ENCODE data around the gene RAD51AP2. TPM values are rescaled to one million over a fixed set of nuclear protein-coding genes. Genes with fewer than 3 reads are reported as not detected.

Gene RAD51AP2
- total and polyA plus RNA-seq, 2 of the 8 experiments (the other 6 are each of a cell fraction or from before 2014, with no cell fraction given): 0.02 to 0.20 TPM

DNA sequence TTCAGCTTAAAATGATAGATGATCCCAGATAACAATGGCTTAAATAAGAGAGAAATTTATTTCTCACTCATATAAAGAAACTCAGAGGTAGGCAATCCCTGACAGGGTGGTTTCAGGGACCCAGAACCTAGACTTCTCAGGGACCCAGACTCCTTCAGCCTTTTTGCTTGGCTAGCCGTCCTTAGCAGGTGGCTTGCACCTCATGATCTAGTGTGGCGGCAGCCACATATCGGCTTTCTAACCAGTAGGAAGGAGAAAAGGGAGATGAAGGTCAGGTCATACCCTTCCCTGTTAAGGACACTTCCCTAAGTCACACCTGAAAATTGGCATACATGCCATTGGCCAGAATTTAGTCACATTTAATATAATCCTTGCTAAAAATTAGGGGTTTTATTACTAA lies 40.6 kb upstream of the RAD51AP2 start:
- Histone ChIP-seq H3K79me1 (ENCODE audit: low read depth, low read length) (no peaks in the 10 kb centered on the region; the same call in 1 of the 2 replicates), H3K27me3 (replicated peaks in 1 of 4; ENCODE audit: control insufficient read depth in 3 of 4, extremely low read depth in 1 of 4, insufficient read depth in 3 of 4, low read length in 3 of 4) (no peaks in the 10 kb centered on the region), H2BK5ac (ENCODE audit: low read depth, low read length) (no peak overlapping the region), H4K5ac (ENCODE audit: insufficient read length, low read depth, low read length) (no peak overlapping the region), H4K91ac (replicated peaks; ENCODE audit: insufficient read length, low read length) (no peak overlapping the region), H2BK20ac (ENCODE audit: low read length) (no peak overlapping the region), H3K18ac (ENCODE audit: extremely low read depth, low read length) (no peak overlapping the region), H3K36me3 (ENCODE audit: control insufficient read depth in 2 of 4, insufficient read depth in 4 of 4, low read length in 3 of 4) (no peaks in the 10 kb centered on the region), H3K23ac (ENCODE audit: insufficient read length) (no peak overlapping the region), H2BK120ac (replicated peaks; ENCODE audit: low read depth, low read length) (no peak overlapping the region), H2AFZ (ENCODE audit: low read length) (no peak overlapping the region), H4K20me1 (replicated peaks in 1 of 2; ENCODE audit: control insufficient read depth in 1 of 2, insufficient read depth in 2 of 2, low read length in 2 of 2) (no peaks in the 10 kb centered on the region), H4K8ac (ENCODE audit: extremely low read depth, insufficient read depth, low read length) (no peak overlapping the region), H2BK12ac (ENCODE audit: low read depth, low read length) (no peak overlapping the region), H3K9me3 (ENCODE audit: insufficient read depth in 2 of 2, low read depth in 1 of 2, low read length in 1 of 2) (no peaks in the 10 kb centered on the region), H3K9ac (replicated peaks in 1 of 4; ENCODE audit: extremely low read depth in 1 of 4, low read depth in 3 of 4, low read length in 3 of 4) (no peak overlapping the region), H3K79me2 (ENCODE audit: control insufficient read depth in 1 of 2, insufficient read depth in 2 of 2, low read length in 2 of 2) (peaks cover 3 to 93% of the 10 kb centered on the region in 2 experiments; a peak in 3 of 4 replicates), H2BK15ac (ENCODE audit: low read length) (no peak overlapping the region), H3K23me2 (ENCODE audit: low read depth, low read length) (no peaks in the 10 kb centered on the region), H3K56ac (replicated peaks; ENCODE audit: insufficient read length, low read depth, low read length) (no peak overlapping the region), H2AK5ac (ENCODE audit: low read depth, low read length) (no peak overlapping the region), H3K4ac (replicated peaks; ENCODE audit: insufficient read length, low read depth, low read length) (no peak overlapping the region), H3K27ac (ENCODE audit: low read depth, low read length) (no peak overlapping the region), H3K4me3 (ENCODE audit: extremely low read depth in 1 of 4, insufficient read depth in 2 of 4, low read depth in 3 of 4, low read length in 4 of 4) (no peak overlapping the region), H3K4me2 (ENCODE audit: insufficient read depth in 1 of 2, low read depth in 2 of 2, low read length in 2 of 2) (peak overlapping the region; percentile 11 to 19; a peak in 1 of 4 replicates), H3K4me1 (replicated peaks in 1 of 4; ENCODE audit: control insufficient read depth in 3 of 4, insufficient read depth in 4 of 4, low read length in 3 of 4) (peaks cover 4 to 15% (median 8%) of the 10 kb centered on the region in 4 experiments; a peak in 5 of 7 replicates), H3K14ac (ENCODE audit: insufficient read length) (no peak overlapping the region)
- WGBS, 2 experiments (ENCODE audit: extremely low coverage in 1 of 2, insufficient coverage in 1 of 2, insufficient read length in 1 of 2, insufficient replicate concordance in 2 of 2, low coverage in 1 of 2, low lambda C conversion rate in 2 of 2, missing lambda C conversion rate in 1 of 2): 58% methylated on average over 3 of the region's 3 CpGs; no CpG with 5 or more reads in 1 of the 2 experiments
- POLR2A ChIA-PET (ENCODE audit: partially characterized antibody): interaction anchor here (1.8 to 2.9 kb wide), 2 partner anchors 15 to 19 kb away, joined by 6 to 22 read pairs; partner anchors contain the start of gene VSNL1
- DNase-seq (ENCODE audit: low read depth in 1 of 2, low spot score in 2 of 2) (no peak), FAIRE-seq (no peak)
- CTCF ChIA-PET (ENCODE audit: partially characterized antibody): interaction anchor here (0.6 to 1.4 kb wide), 2 partner anchors 15 to 87 kb away, joined by 3 read pairs; no protein-coding TSS in a partner anchor
- no peak for TF ChIP-seq BACH1 (IDR thresholded peaks at IDR 0.05; ENCODE audit: low read length)
- TF ChIP-seq, protein P1, sequence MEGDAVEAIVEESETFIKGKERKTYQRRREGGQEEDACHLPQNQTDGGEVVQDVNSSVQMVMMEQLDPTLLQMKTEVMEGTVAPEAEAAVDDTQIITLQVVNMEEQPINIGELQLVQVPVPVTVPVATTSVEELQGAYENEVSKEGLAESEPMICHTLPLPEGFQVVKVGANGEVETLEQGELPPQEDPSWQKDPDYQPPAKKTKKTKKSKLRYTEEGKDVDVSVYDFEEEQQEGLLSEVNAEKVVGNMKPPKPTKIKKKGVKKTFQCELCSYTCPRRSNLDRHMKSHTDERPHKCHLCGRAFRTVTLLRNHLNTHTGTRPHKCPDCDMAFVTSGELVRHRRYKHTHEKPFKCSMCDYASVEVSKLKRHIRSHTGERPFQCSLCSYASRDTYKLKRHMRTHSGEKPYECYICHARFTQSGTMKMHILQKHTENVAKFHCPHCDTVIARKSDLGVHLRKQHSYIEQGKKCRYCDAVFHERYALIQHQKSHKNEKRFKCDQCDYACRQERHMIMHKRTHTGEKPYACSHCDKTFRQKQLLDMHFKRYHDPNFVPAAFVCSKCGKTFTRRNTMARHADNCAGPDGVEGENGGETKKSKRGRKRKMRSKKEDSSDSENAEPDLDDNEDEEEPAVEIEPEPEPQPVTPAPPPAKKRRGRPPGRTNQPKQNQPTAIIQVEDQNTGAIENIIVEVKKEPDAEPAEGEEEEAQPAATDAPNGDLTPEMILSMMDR (IDR thresholded peaks at IDR 0.05; ENCODE audit: control extremely low read depth in 1 of 3, insufficient read depth in 1 of 3, low read depth in 1 of 3, low read length in 3 of 3): no peak

Data from H1 (cell line).